Sciatic nerve (tissue), 2 donors: Measurements from ENCODE around the gene FOXF1. TPM values are rescaled to one million over a fixed set of nuclear protein-coding genes. Genes with fewer than 3 reads are reported as not detected.

Experiments
- ATAC-seq: fragments of 200-7000 bp; cut with Tn5 transposase; one replicate; pipeline ENCODE4 v1.9.1; 2020; ENCODE audit warnings: mild to moderate bottlenecking, moderate library complexity
- DNase-seq: peaks from one replicate; pipeline ENCODE4 v3.0.0-alpha.2; 2020; ENCODE audit warnings: low spot score
- intact Hi-C: fragments of 100-400 bp; cut with DNase I; formaldehyde crosslinking; loops from one replicate; pipeline ENCODE4 v1.14.2; 2022
- total RNA-seq: library from RNA; stranded (reverse); fragmentation: NEBNext Ultra II Directional; extraction: Animal tissue kit (Norgen Biotek cat#: 25700); gene quantifications from one replicate; pipeline ENCODE4 v1.2.1, GENCODE V29; 2021
- donor health status: DM: no; HTN: no; CAD: no.
- donor health status: DM: no; HTN: no; CAD: no.

The FOXF1 gene
- total RNA-seq, 1 donor from 2014 or later, result 0.45 TPM

GRCh38 chr16:86528061-86528929, 18.0 kb downstream of the FOXF1 start:
- no peak for DNase-seq
- intact Hi-C loops, result no loop called here

GRCh38 chr16:86529160-86529559, 18.8 kb downstream of the FOXF1 start:
- DNase-seq (no peak), ATAC-seq (no peak)
- intact Hi-C loops, result no loop called here

More at GRCh38 chr16:86528061-86528929, 18.0 kb downstream of the FOXF1 start:
- no peak for ATAC-seq

DNA sequence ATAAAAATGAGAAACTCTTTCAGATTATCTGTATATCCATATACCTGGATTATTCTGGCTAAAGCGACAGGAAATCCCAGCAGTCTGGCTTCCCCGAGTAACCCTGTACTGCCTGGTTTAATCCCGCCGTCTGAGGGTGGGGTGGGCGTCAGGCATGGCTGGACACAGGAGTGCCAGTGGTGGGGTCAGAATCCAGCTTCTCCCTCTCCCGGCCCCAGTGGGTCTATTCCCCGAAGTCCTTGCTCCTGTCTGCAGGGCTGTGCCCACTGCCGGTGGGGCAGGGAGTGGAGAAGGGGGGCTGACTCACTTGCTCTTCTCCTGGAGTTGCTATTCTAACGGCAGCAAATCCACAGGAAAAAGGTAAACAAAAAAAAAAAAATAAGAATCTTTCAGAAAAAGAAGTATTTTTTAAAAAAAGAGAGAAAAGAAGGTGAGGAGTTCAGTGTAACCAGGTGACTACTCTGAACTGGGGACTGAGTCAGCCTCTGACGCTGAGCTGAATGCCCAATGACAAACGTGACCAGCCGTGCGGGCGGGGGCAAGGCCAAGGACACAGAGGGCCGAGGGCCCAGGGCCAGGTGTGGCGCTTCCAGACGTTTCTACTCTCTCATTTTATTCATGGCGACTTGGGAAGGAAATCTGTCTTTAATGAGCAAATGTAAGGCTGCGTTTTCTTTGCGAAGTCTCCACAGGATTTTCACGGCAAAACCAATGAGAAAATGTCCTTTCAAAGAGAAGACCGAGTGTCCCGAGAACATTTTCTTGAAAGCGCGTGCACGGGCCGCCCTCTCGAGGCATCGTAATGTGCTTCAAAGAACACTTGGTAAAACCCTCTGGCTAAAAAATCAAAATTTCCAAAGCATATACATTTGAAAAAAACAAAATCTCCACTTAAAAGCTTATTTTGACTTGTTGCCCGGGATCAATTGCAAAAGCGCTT, 20.2 kb downstream of the FOXF1 start:
- ATAC-seq (peak; percentile 5), DNase-seq (no peak)
- intact Hi-C loops, result no loop called here

DNA sequence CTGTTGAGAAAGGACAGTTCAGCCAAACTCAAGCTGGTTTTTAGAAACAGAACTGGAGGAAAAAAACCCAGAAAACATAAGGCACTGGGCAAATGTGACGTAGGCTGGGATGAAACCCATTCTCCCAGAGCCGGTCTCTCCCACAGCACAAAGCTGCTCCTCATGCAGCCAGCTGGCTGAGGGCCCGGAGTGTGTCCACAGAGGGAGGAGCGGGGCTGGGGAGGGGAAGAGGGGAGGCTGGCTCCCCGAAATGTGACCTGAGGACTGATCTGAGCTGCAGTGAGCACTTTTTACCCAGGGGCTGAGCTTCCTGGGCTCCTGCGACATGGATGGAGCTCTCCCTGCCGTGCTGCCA, 20.8 kb downstream of the FOXF1 start:
- DNase-seq (peak; percentile 88), ATAC-seq (peak; percentile 97)
- intact Hi-C loops, result no loop called here

- intact Hi-C loops, result no loop called here
- ATAC-seq, result peak; percentile 4
- peak; percentile 59 for DNase-seq
These were observed 21.6 kb downstream of the FOXF1 start for GRCh38 chr16:86531641-86532525.

DNA sequence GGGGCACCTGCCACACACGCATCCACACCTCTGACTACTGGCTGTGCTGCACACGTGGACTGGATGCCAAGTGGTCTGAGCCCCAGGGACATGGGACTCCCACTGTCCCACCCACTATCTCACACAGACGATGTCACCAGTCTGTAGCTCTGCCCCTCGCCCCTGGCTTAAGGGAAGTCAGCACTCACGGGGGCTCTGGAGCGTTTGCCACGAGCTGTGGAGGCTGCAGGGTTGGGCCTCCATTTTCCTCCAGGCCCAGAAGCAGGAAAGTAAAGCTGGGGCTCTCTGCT, 22.1 kb downstream of the FOXF1 start:
- intact Hi-C loops, result no loop called here
- ATAC-seq, result no peak
- DNase-seq, result no peak

GRCh38 chr16:86533076-86533475, 22.7 kb downstream of the FOXF1 start:
- DNase-seq, result no peak
- ATAC-seq, result no peak

GRCh38 chr16:86533767-86534351, 23.5 kb downstream of the FOXF1 start:
- ATAC-seq, result no peak
- DNase-seq, result no peak
- intact Hi-C loops, result no loop called here

More at GRCh38 chr16:86533076-86533475, 22.7 kb downstream of the FOXF1 start:
- intact Hi-C loops, result no loop called here

- DNase-seq (no peak), ATAC-seq (no peak)
- intact Hi-C loops, result no loop called here
These were observed 24.7 kb downstream of the FOXF1 start for GRCh38 chr16:86534779-86535615.

GRCh38 chr16:86536621-86537020, 26.3 kb downstream of the FOXF1 start:
- no peak for ATAC-seq
- DNase-seq, result no peak
- intact Hi-C loops, result no loop called here

- ATAC-seq, result no peak
- intact Hi-C loops, result no loop called here
- no peak for DNase-seq
These were observed 27.2 kb downstream of the FOXF1 start for GRCh38 chr16:86537486-86537885.

DNA sequence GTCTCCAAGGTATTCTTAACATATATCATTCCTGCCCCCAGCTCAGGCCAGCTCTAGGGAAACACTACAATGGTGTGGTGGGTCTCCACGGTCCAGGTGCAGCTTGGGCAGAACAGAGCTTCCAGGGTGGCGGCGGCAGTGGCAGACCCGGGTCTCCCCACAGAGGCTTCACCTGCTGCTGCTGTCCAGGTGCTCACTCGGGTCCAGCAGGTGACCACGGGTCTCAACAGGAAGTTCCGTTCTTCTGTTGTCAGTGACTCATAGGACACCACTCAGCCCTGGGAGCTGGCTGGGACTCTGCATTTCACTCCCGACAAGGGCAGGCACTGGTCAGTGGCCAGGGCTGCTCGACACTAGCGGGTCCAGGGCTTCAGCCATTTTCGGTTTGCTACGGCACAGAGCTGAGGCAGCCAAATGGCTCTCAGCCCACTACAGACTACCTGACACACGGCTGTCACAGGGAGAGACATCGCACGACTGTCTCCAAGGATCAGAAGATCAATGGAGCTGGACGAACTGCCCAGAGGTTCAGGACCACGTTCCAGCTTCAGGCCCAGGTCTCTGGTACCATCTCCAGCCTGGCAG, 28.0 kb downstream of the FOXF1 start:
- ATAC-seq (no peak), DNase-seq (no peak)
- intact Hi-C loops, result no loop called here

DNA sequence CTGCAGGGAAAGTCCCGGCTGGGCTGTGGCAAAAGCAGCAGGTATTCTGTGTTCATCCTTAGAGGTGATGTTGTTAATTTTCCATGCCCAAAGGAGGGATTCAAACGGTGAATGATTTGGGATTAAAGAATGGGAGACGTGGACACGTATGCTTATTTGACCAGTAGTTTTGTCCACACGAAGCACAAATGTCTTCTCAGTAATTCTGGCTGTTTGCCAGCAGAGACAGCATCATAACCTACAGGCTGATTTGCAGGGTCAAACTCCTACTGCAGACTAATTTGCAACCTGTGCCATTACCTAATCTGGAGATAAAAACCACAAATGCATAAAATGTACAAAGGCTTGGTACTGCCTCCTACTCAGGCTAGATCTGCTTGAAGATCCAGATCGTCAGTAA, 30.6 kb downstream of the FOXF1 start:
- no peak for DNase-seq
- no peak for ATAC-seq
- intact Hi-C loops, result no loop called here

- ATAC-seq, result no peak
- intact Hi-C loops, result no loop called here
- no peak for DNase-seq
These were observed 31.2 kb downstream of the FOXF1 start for GRCh38 chr16:86541560-86541959.

- intact Hi-C loops, result no loop called here
- DNase-seq (no peak), ATAC-seq (no peak)
These were observed 32.7 kb downstream of the FOXF1 start for GRCh38 chr16:86542756-86543750.

DNA sequence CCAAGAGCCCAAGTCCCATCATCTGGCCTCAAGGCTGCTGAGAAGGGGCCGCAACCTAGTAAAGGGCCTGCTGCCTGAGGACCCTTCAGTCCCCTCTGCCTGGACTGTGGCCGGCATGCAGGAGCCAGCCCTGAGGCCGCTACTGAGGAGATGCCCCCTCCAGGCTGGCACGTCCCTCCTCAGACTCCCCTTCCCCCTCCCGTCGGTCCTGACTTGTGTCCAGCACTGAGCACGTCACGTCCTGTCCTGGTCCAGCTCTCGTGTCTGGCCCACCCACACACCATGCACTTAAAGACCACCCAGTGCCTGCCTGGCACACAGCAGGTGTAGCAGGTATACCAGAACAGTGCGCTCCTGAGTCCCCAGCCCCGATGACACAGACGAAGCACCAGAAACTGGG, 35.2 kb downstream of the FOXF1 start:
- DNase-seq (no peak), ATAC-seq (no peak)
- intact Hi-C loops, result no loop called here
